ENCODE data around the gene CREM.
A peak's percentile ranks its signal among the peaks of the same experiment; 100 is the strongest.

Gene CREM

GRCh38 chr10:35218339-35218955 is 91.8 kb downstream of the CREM start:
- TF ChIP-seq SUZ12 (IDR thresholded peaks at IDR 0.05; ENCODE audit: extremely low read depth, insufficient read depth, insufficient read length) (no peak), ZNF274 (IDR thresholded peaks at IDR 0.05; ENCODE audit: low read depth, low read length) (no peak), YY1 (IDR thresholded peaks at IDR 0.05; ENCODE audit: insufficient read depth, insufficient read length) (no peak)
- Histone ChIP-seq H3K4me1 (ENCODE audit: insufficient read depth, insufficient read length) (no peaks in the 10 kb centered on the region), H3K9ac (ENCODE audit: insufficient read length, low read depth) (no peak overlapping the region), H3K36me3 (ENCODE audit: insufficient read depth, insufficient read length, low read length) (no peaks in the 10 kb centered on the region), H3K4me3 (ENCODE audit: insufficient read length, low read depth) (no peak overlapping the region), H3K9me3 (ENCODE audit: insufficient read depth, low read length) (no peaks in the 10 kb centered on the region), H3K27me3 (ENCODE audit: insufficient read depth, insufficient read length) (no peaks in the 10 kb centered on the region)
- peak; percentile 50 for DNase-seq (ENCODE audit: low read depth, low spot score)

- Histone ChIP-seq H3K4me3 (ENCODE audit: insufficient read length, low read depth) (no peak overlapping the region), H3K4me1 (ENCODE audit: insufficient read depth, insufficient read length) (no peaks in the 10 kb centered on the region), H3K9ac (ENCODE audit: insufficient read length, low read depth) (no peak overlapping the region), H3K36me3 (ENCODE audit: insufficient read depth, insufficient read length, low read length) (no peaks in the 10 kb centered on the region), H3K27me3 (ENCODE audit: insufficient read depth, insufficient read length) (no peaks in the 10 kb centered on the region), H3K9me3 (ENCODE audit: insufficient read depth, low read length) (no peaks in the 10 kb centered on the region)
- no peak for DNase-seq (ENCODE audit: low read depth, low spot score)
- no peak for TF ChIP-seq SUZ12 (IDR thresholded peaks at IDR 0.05; ENCODE audit: extremely low read depth, insufficient read depth, insufficient read length)
- no peak for TF ChIP-seq YY1 (IDR thresholded peaks at IDR 0.05; ENCODE audit: insufficient read depth, insufficient read length)
- no peak for TF ChIP-seq ZNF274 (IDR thresholded peaks at IDR 0.05; ENCODE audit: low read depth, low read length)
Observed at GRCh38 chr10:35219292-35219691, 92.6 kb downstream of the CREM start.

- DNase-seq (ENCODE audit: low read depth, low spot score), result no peak
- Histone ChIP-seq H3K9me3 (ENCODE audit: insufficient read depth, low read length) (no peaks in the 10 kb centered on the region), H3K9ac (ENCODE audit: insufficient read length, low read depth) (no peak overlapping the region), H3K36me3 (ENCODE audit: insufficient read depth, insufficient read length, low read length) (no peaks in the 10 kb centered on the region), H3K4me3 (ENCODE audit: insufficient read length, low read depth) (no peak overlapping the region), H3K4me1 (ENCODE audit: insufficient read depth, insufficient read length) (no peaks in the 10 kb centered on the region), H3K27me3 (ENCODE audit: insufficient read depth, insufficient read length) (no peaks in the 10 kb centered on the region)
- TF ChIP-seq YY1 (IDR thresholded peaks at IDR 0.05; ENCODE audit: insufficient read depth, insufficient read length) (no peak), SUZ12 (IDR thresholded peaks at IDR 0.05; ENCODE audit: extremely low read depth, insufficient read depth, insufficient read length) (no peak), ZNF274 (IDR thresholded peaks at IDR 0.05; ENCODE audit: low read depth, low read length) (no peak)
Observed at GRCh38 chr10:35219891-35220890, 93.5 kb downstream of the CREM start.

- TF ChIP-seq YY1 (IDR thresholded peaks at IDR 0.05; ENCODE audit: insufficient read depth, insufficient read length), result no peak
- no peak for TF ChIP-seq SUZ12 (IDR thresholded peaks at IDR 0.05; ENCODE audit: extremely low read depth, insufficient read depth, insufficient read length)
- TF ChIP-seq ZNF274 (IDR thresholded peaks at IDR 0.05; ENCODE audit: low read depth, low read length), result no peak
- H3K27me3 ChIP-seq (ENCODE audit: insufficient read depth, insufficient read length), result no peaks in the 10 kb centered on the region
- no peaks in the 10 kb centered on the region for H3K4me1 ChIP-seq (ENCODE audit: insufficient read depth, insufficient read length)
- H3K36me3 ChIP-seq (ENCODE audit: insufficient read depth, insufficient read length, low read length), result no peaks in the 10 kb centered on the region
- no peak for DNase-seq (ENCODE audit: low read depth, low spot score)
- no peak overlapping the region for H3K4me3 ChIP-seq (ENCODE audit: insufficient read length, low read depth)
- no peak overlapping the region for H3K9ac ChIP-seq (ENCODE audit: insufficient read length, low read depth)
- no peaks in the 10 kb centered on the region for H3K9me3 ChIP-seq (ENCODE audit: insufficient read depth, low read length)
Observed at GRCh38 chr10:35223016-35223415, 96.4 kb downstream of the CREM start.

- Histone ChIP-seq H3K4me3 (ENCODE audit: insufficient read length, low read depth) (no peak overlapping the region), H3K36me3 (ENCODE audit: insufficient read depth, insufficient read length, low read length) (no peaks in the 10 kb centered on the region), H3K9me3 (ENCODE audit: insufficient read depth, low read length) (no peaks in the 10 kb centered on the region), H3K4me1 (ENCODE audit: insufficient read depth, insufficient read length) (no peaks in the 10 kb centered on the region), H3K9ac (ENCODE audit: insufficient read length, low read depth) (no peak overlapping the region), H3K27me3 (ENCODE audit: insufficient read depth, insufficient read length) (no peaks in the 10 kb centered on the region)
- no peak for TF ChIP-seq ZNF274 (IDR thresholded peaks at IDR 0.05; ENCODE audit: low read depth, low read length)
- TF ChIP-seq YY1 (IDR thresholded peaks at IDR 0.05; ENCODE audit: insufficient read depth, insufficient read length), result no peak
- TF ChIP-seq SUZ12 (IDR thresholded peaks at IDR 0.05; ENCODE audit: extremely low read depth, insufficient read depth, insufficient read length), result no peak
- no peak for DNase-seq (ENCODE audit: low read depth, low spot score)
Observed at GRCh38 chr10:35224045-35224740, 97.5 kb downstream of the CREM start.

- Histone ChIP-seq H3K36me3 (ENCODE audit: insufficient read depth, insufficient read length, low read length) (no peaks in the 10 kb centered on the region), H3K4me3 (ENCODE audit: insufficient read length, low read depth) (no peak overlapping the region), H3K4me1 (ENCODE audit: insufficient read depth, insufficient read length) (no peaks in the 10 kb centered on the region), H3K9ac (ENCODE audit: insufficient read length, low read depth) (no peak overlapping the region), H3K27me3 (ENCODE audit: insufficient read depth, insufficient read length) (no peaks in the 10 kb centered on the region), H3K9me3 (ENCODE audit: insufficient read depth, low read length) (no peaks in the 10 kb centered on the region)
- DNase-seq (ENCODE audit: low read depth, low spot score), result no peak
- TF ChIP-seq ZNF274 (IDR thresholded peaks at IDR 0.05; ENCODE audit: low read depth, low read length) (no peak), SUZ12 (IDR thresholded peaks at IDR 0.05; ENCODE audit: extremely low read depth, insufficient read depth, insufficient read length) (no peak)
Observed at GRCh38 chr10:35225204-35225603, 98.6 kb downstream of the CREM start.

GRCh38 chr10:35226507-35226906 is 99.9 kb downstream of the CREM start:
- Histone ChIP-seq H3K36me3 (ENCODE audit: insufficient read depth, insufficient read length, low read length) (no peaks in the 10 kb centered on the region), H3K4me1 (ENCODE audit: insufficient read depth, insufficient read length) (no peaks in the 10 kb centered on the region), H3K9me3 (ENCODE audit: insufficient read depth, low read length) (no peaks in the 10 kb centered on the region), H3K9ac (ENCODE audit: insufficient read length, low read depth) (no peak overlapping the region), H3K27me3 (ENCODE audit: insufficient read depth, insufficient read length) (no peaks in the 10 kb centered on the region), H3K4me3 (ENCODE audit: insufficient read length, low read depth) (no peak overlapping the region)
- DNase-seq (ENCODE audit: low read depth, low spot score), result no peak
- TF ChIP-seq SUZ12 (IDR thresholded peaks at IDR 0.05; ENCODE audit: extremely low read depth, insufficient read depth, insufficient read length), result no peak
- TF ChIP-seq YY1 (IDR thresholded peaks at IDR 0.05; ENCODE audit: insufficient read depth, insufficient read length), result no peak
- TF ChIP-seq ZNF274 (IDR thresholded peaks at IDR 0.05; ENCODE audit: low read depth, low read length), result no peak

All from NT2/D1 (cell line).